HepG2 (cell line): ENCODE results near the gene OPRL1. TPM values are rescaled to one million over a fixed set of nuclear protein-coding genes. Genes with fewer than 3 reads are reported as not detected.
A peak's percentile ranks its signal among the peaks of the same experiment; 100 is the strongest.

Experiments used
- FIP1L1 ChIP-seq: fragments of 200-400 bp; formaldehyde crosslinking; IDR thresholded peaks from 2 replicates; pipeline ENCODE4 v1.6.1; 2018; ENCODE audit warnings: low read depth, mild to moderate bottlenecking, low read length, moderate library complexity, borderline replicate concordance; ENCODE audit not compliant: insufficient read depth
- FOXO1 ChIP-seq: sonication (generic); formaldehyde crosslinking; IDR thresholded peaks from 2 replicates; pipeline ENCODE4 v1.4.0; 2020; ENCODE audit warnings: missing genetic modification reagents
- HOXA7 ChIP-seq: sonication (generic); formaldehyde crosslinking; IDR thresholded peaks from 2 replicates; pipeline ENCODE4 v1.8.1; 2022; ENCODE audit warnings: mild to moderate bottlenecking, missing genetic modification reagents, moderate library complexity
- NAIF1 ChIP-seq: sonication (generic); formaldehyde crosslinking; IDR thresholded peaks from 2 replicates; pipeline ENCODE4 v1.5.0; 2020; ENCODE audit warnings: mild to moderate bottlenecking, missing genetic modification reagents, borderline replicate concordance
- PHF21A ChIP-seq: sonication (generic); formaldehyde crosslinking; IDR thresholded peaks from 2 replicates; pipeline ENCODE4 v1.5.0; 2020; ENCODE audit warnings: mild to moderate bottlenecking, missing genetic modification reagents
- RARA ChIP-seq: IDR thresholded peaks from 2 replicates; pipeline ENCODE4 v1.6.1; 2016; ENCODE audit warnings: missing genetic modification reagents, missing compliant biosample characterization
- RFXANK ChIP-seq: IDR thresholded peaks from 2 replicates; pipeline ENCODE4 v1.6.1; 2016
- ZNF33B ChIP-seq: sonication (generic); formaldehyde crosslinking; IDR thresholded peaks from 2 replicates; pipeline ENCODE4 v1.5.1; 2020; ENCODE audit warnings: mild to moderate bottlenecking, missing genetic modification reagents
- ZNF547 ChIP-seq: sonication (generic); formaldehyde crosslinking; IDR thresholded peaks from 2 replicates; pipeline ENCODE4 v1.5.1; 2020; ENCODE audit warnings: mild to moderate bottlenecking, missing genetic modification reagents
- ZNF780A ChIP-seq: sonication (generic); formaldehyde crosslinking; IDR thresholded peaks from 2 replicates; pipeline ENCODE4 v1.8.0; 2022; ENCODE audit warnings: mild to moderate bottlenecking, missing genetic modification reagents, moderate library complexity
- polyA plus RNA-seq, 8 experiments: library from polyadenylated mRNA; depleted of rRNA in 3 of 8; stranded (reverse) in 7 of 8; unstranded in 1 of 8; fragments of >200 nt; fragmentation: Illumina TruSeq in 4 of 8; extraction: Trizol in 4 of 8; gene quantifications; 2 replicates each; pipeline versions ENCODE4 v1.2.1 to v1.2.3, GENCODE V29; 2011 to 2016; ENCODE audit warnings: low read depth in 4 of 8, missing spikeins in 1 of 8, mixed read lengths in 1 of 8; ENCODE audit not compliant: insufficient read depth in 1 of 8
- total RNA-seq, 5 experiments: library from RNA; depleted of rRNA; stranded (reverse); fragments of >200 nt; fragmentation: Illumina TruSeq; extraction: Trizol; gene quantifications; 2 replicates each; pipeline ENCODE4 v1.2.3, GENCODE V29; 2016; ENCODE audit warnings: low read depth in 1 of 5
- TF ChIP-seq, protein P1 (sequence below): sonication (generic); formaldehyde crosslinking; IDR thresholded peaks from 2 replicates; pipeline ENCODE4 v1.4.0; 2020; ENCODE audit warnings: mild to moderate bottlenecking, missing genetic modification reagents, borderline replicate concordance
- TF ChIP-seq, protein P2 (sequence below): sonication (generic); formaldehyde crosslinking; IDR thresholded peaks from 2 replicates; pipeline ENCODE4 v1.5.1; 2020; ENCODE audit warnings: mild to moderate bottlenecking, missing genetic modification reagents, moderate library complexity
- TF ChIP-seq, protein P3 (sequence below): sonication (generic); formaldehyde crosslinking; IDR thresholded peaks from 2 replicates; pipeline ENCODE4 v1.8.0; 2022; ENCODE audit warnings: mild to moderate bottlenecking, missing genetic modification reagents, moderate library complexity
- TF ChIP-seq, protein P4 (sequence below): sonication (generic); formaldehyde crosslinking; IDR thresholded peaks from 2 replicates; pipeline ENCODE4 v1.5.0; 2020; ENCODE audit warnings: missing genetic modification reagents, mild to moderate bottlenecking, borderline replicate concordance

OPRL1 gene
- total and polyA plus RNA-seq, 2 of the 13 experiments (the other 11 are each of a cell fraction or from before 2014, with no cell fraction given), result 0.35 to 0.71 TPM

GRCh38 chr20:64035933-64036345 lies 43.9 kb upstream of the OPRL1 start, which contains the start of gene C20orf204 (continued):
- peak; percentile 78; the same call in 1 of the 2 replicates for TF ChIP-seq PHF21A (CRISPR knock-in tag)
- peak; percentile 29; the same call in 1 of the 2 replicates for TF ChIP-seq ZNF33B
- TF ChIP-seq, protein P1, sequence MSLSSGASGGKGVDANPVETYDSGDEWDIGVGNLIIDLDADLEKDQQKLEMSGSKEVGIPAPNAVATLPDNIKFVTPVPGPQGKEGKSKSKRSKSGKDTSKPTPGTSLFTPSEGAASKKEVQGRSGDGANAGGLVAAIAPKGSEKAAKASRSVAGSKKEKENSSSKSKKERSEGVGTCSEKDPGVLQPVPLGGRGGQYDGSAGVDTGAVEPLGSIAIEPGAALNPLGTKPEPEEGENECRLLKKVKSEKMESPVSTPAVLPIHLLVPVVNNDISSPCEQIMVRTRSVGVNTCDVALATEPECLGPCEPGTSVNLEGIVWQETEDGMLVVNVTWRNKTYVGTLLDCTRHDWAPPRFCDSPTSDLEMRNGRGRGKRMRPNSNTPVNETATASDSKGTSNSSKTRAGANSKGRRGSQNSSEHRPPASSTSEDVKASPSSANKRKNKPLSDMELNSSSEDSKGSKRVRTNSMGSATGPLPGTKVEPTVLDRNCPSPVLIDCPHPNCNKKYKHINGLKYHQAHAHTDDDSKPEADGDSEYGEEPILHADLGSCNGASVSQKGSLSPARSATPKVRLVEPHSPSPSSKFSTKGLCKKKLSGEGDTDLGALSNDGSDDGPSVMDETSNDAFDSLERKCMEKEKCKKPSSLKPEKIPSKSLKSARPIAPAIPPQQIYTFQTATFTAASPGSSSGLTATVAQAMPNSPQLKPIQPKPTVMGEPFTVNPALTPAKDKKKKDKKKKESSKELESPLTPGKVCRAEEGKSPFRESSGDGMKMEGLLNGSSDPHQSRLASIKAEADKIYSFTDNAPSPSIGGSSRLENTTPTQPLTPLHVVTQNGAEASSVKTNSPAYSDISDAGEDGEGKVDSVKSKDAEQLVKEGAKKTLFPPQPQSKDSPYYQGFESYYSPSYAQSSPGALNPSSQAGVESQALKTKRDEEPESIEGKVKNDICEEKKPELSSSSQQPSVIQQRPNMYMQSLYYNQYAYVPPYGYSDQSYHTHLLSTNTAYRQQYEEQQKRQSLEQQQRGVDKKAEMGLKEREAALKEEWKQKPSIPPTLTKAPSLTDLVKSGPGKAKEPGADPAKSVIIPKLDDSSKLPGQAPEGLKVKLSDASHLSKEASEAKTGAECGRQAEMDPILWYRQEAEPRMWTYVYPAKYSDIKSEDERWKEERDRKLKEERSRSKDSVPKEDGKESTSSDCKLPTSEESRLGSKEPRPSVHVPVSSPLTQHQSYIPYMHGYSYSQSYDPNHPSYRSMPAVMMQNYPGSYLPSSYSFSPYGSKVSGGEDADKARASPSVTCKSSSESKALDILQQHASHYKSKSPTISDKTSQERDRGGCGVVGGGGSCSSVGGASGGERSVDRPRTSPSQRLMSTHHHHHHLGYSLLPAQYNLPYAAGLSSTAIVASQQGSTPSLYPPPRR (CRISPR knock-in tag), result peak; percentile 75; the same call in 1 of the 2 replicates
- peak; percentile 77; the same call in 1 of the 2 replicates for TF ChIP-seq ZNF780A (CRISPR knock-in tag)
- 0 out of 2 replicates have a peak, but pooled peaks have one; percentile 10 for TF ChIP-seq FOXO1
- no peak for TF ChIP-seq NAIF1 (CRISPR knock-in tag)
- TF ChIP-seq, protein P2, sequence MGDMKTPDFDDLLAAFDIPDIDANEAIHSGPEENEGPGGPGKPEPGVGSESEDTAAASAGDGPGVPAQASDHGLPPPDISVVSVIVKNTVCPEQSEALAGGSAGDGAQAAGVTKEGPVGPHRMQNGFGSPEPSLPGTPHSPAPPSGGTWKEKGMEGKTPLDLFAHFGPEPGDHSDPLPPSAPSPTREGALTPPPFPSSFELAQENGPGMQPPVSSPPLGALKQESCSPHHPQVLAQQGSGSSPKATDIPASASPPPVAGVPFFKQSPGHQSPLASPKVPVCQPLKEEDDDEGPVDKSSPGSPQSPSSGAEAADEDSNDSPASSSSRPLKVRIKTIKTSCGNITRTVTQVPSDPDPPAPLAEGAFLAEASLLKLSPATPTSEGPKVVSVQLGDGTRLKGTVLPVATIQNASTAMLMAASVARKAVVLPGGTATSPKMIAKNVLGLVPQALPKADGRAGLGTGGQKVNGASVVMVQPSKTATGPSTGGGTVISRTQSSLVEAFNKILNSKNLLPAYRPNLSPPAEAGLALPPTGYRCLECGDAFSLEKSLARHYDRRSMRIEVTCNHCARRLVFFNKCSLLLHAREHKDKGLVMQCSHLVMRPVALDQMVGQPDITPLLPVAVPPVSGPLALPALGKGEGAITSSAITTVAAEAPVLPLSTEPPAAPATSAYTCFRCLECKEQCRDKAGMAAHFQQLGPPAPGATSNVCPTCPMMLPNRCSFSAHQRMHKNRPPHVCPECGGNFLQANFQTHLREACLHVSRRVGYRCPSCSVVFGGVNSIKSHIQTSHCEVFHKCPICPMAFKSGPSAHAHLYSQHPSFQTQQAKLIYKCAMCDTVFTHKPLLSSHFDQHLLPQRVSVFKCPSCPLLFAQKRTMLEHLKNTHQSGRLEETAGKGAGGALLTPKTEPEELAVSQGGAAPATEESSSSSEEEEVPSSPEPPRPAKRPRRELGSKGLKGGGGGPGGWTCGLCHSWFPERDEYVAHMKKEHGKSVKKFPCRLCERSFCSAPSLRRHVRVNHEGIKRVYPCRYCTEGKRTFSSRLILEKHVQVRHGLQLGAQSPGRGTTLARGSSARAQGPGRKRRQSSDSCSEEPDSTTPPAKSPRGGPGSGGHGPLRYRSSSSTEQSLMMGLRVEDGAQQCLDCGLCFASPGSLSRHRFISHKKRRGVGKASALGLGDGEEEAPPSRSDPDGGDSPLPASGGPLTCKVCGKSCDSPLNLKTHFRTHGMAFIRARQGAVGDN, result peak; percentile 96
- TF ChIP-seq FIP1L1, result no peak
- no peak for TF ChIP-seq ZNF547 (CRISPR knock-in tag)
- TF ChIP-seq RFXANK (CRISPR knock-in tag), result peak; percentile 12; the same call in 1 of the 2 replicates
- TF ChIP-seq RARA (CRISPR knock-in tag), result peak; percentile 66
- TF ChIP-seq, protein P3, sequence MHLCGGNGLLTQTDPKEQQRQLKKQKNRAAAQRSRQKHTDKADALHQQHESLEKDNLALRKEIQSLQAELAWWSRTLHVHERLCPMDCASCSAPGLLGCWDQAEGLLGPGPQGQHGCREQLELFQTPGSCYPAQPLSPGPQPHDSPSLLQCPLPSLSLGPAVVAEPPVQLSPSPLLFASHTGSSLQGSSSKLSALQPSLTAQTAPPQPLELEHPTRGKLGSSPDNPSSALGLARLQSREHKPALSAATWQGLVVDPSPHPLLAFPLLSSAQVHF (CRISPR knock-in tag), result peak; percentile 79
- TF ChIP-seq, protein P4, sequence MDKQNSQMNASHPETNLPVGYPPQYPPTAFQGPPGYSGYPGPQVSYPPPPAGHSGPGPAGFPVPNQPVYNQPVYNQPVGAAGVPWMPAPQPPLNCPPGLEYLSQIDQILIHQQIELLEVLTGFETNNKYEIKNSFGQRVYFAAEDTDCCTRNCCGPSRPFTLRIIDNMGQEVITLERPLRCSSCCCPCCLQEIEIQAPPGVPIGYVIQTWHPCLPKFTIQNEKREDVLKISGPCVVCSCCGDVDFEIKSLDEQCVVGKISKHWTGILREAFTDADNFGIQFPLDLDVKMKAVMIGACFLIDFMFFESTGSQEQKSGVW, result no peak; the same call in 1 of the 2 replicates
- no peak for TF ChIP-seq HOXA7
